Measurements from ENCODE around the gene COL25A1.

The COL25A1 gene

GRCh38 chr4:108922191-108922590, 380.3 kb downstream of the COL25A1 start:
- TF ChIP-seq CTCF (IDR thresholded peaks at IDR 0.05; ENCODE audit: borderline replicate concordance, control extremely low read depth, extremely low read depth, insufficient read depth, missing control alignments) = no peak
- no peak for DNase-seq (ENCODE audit: low spot score)
- in situ Hi-C loops (cut with MboI; ENCODE audit: low sequenced_read_pairs, unreplicated experiment) = no loop called here

GRCh38 chr4:108920395-108921087, 381.9 kb downstream of the COL25A1 start:
- no peak for DNase-seq (ENCODE audit: low spot score)
- TF ChIP-seq CTCF (IDR thresholded peaks at IDR 0.05; ENCODE audit: borderline replicate concordance, control extremely low read depth, extremely low read depth, insufficient read depth, missing control alignments) = no peak
- in situ Hi-C loops (cut with MboI; ENCODE audit: low sequenced_read_pairs, unreplicated experiment) = no loop called here

GRCh38 chr4:108919226-108919893, 383.1 kb downstream of the COL25A1 start:
- no peak for TF ChIP-seq CTCF (IDR thresholded peaks at IDR 0.05; ENCODE audit: borderline replicate concordance, control extremely low read depth, extremely low read depth, insufficient read depth, missing control alignments)
- in situ Hi-C loops (cut with MboI; ENCODE audit: low sequenced_read_pairs, unreplicated experiment) = no loop called here
- DNase-seq (ENCODE audit: low spot score) = no peak

GRCh38 chr4:108917255-108917654, 385.2 kb downstream of the COL25A1 start:
- in situ Hi-C loops (cut with MboI; ENCODE audit: low sequenced_read_pairs, unreplicated experiment) = no loop called here
- no peak for TF ChIP-seq CTCF (IDR thresholded peaks at IDR 0.05; ENCODE audit: borderline replicate concordance, control extremely low read depth, extremely low read depth, insufficient read depth, missing control alignments)
- DNase-seq (ENCODE audit: low spot score) = no peak

GRCh38 chr4:108916638-108917037, 385.8 kb downstream of the COL25A1 start:
- DNase-seq (ENCODE audit: low spot score) = no peak
- in situ Hi-C loops (cut with MboI; ENCODE audit: low sequenced_read_pairs, unreplicated experiment) = no loop called here
- TF ChIP-seq CTCF (IDR thresholded peaks at IDR 0.05; ENCODE audit: borderline replicate concordance, control extremely low read depth, extremely low read depth, insufficient read depth, missing control alignments) = no peak

- no peak for DNase-seq (ENCODE audit: low spot score)
- in situ Hi-C loops (cut with MboI; ENCODE audit: low sequenced_read_pairs, unreplicated experiment) = no loop called here
- TF ChIP-seq CTCF (IDR thresholded peaks at IDR 0.05; ENCODE audit: borderline replicate concordance, control extremely low read depth, extremely low read depth, insufficient read depth, missing control alignments) = no peak
These were observed 395.5 kb downstream of the COL25A1 start for GRCh38 chr4:108906866-108907367.

All from GM13976 (cell line).